Eye (tissue), 1 donor: ENCODE data around the gene NAGPA.
"Not testable (repeated sequence)": the region's sequence is repeated elsewhere in the genome, so short reads cannot be mapped to it uniquely, and the experiment has no call there.

Experiments
- DNase-seq: peaks from one replicate; pipeline ENCODE4 v3.0.0-alpha.2; 2015

Gene NAGPA

DNA sequence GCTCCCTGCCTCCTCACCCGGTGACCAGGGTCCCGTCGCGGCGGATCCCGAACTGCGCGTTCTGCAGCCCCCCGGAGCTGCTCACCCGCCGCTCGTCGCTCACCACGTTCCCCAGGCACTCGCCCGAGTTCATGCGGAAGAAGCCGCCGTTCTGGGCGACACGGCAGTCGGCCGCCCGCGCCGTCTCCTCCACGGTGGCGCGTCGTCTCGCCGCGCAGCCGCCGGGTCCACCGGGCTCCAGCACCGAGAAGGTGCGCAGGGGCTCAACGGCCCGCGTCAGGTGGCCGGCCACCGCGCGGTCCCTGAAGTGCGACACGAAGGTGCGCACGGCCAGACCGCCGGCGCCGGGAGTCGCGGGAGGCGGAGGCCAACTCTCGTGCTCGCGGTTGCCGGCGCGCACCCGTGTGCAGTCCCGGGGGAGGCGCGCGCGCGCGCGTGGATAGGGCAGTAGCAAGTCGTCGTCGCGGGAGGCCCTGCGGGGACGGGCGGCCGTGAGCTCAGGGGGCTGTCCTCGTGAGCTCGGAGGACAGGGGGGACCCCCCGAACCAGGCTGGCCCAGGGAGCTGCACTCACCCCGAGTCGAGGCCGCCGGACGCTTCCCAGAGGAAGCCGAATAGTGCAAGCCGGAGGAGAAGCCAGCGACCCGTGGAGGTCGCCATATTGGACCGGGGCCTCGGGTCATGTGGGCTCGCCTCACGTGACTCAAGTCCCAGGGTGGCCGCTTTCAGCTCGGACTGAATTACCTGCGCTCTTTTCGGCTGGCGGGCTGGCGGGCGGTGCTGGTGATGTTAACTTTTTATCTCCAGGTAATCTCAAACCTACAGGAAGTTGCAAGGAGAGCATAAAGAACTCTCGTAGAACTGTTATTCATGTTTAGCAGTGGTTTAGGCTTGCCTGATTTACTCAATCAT lies at the start of gene NAGPA:
TSS of gene NAGPA (minus strand) at position 680 of the 911 bp plus-strand sequence. CDS start at position 659, 21 bp downstream.
- DNase-seq, result peak; percentile 94

DNA sequence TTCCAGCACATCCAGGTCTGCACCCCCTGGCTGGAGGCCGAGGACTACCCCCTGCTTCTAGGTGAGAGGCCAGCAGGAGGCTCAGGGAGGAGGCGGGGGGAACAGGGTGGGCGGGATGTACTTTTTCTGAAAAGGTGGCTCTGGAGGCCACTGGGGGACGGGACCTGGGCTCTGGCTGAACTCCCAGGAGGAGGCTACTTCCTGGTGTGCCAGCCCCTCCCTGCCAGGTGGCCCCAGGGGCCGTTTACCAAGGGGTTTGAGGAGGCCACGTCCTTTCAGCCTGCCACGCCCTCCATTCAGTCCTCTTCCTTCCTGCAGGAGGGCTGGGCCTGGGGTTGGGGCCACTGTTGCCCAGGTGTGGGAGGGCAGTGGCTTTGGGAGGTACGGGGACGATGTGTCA lies 47.3 kb upstream of the NAGPA start:
- not testable (repeated sequence) for DNase-seq

DNA sequence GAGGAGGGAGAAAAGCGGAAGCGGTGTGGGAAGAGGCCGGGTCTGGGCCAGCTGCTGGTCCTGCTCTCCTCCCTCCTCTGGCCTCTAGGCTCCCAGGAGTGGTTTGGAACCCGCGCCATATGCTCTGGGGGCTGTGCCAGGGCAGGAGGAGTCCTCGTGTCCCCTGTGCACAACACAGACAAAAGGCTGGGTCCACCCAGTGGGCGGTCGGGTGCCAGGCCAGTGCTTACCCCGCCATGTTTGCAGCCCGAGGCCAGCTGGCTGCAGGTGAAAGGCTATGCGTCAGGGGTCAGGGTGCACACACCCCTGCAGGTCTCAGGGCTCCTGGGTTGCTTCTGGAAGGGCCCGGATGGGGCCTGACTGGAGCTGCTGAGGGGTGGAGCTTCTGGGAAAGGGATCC lies 46.7 kb upstream of the NAGPA start:
- DNase-seq, result not testable (repeated sequence)

- DNase-seq, result no peak
Observed at GRCh38 chr16:5078626-5079025, 44.9 kb upstream of the NAGPA start.

DNA sequence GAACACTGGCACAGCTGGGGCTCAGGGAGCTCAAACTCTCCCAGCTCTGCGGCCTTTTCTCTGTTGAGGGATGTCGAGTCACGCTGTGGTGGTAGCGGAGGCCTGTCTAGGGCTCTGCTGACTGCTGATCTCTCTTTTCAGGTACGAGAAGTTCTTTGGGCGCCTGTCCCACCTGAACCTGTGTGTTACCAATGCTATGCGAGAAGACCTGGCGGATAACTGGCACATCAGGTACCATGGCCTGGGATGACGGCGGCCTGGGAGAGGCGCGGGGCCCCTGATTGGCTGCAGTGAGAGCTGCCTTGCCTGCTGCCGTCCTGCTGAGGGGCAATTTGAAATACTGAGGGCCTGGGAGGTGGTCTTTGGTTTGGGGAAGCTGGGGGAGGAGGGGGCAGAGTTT lies 43.6 kb upstream of the NAGPA start:
- no peak for DNase-seq

GRCh38 chr16:5075637-5076036 lies 41.9 kb upstream of the NAGPA start:
- DNase-seq, result no peak

DNA sequence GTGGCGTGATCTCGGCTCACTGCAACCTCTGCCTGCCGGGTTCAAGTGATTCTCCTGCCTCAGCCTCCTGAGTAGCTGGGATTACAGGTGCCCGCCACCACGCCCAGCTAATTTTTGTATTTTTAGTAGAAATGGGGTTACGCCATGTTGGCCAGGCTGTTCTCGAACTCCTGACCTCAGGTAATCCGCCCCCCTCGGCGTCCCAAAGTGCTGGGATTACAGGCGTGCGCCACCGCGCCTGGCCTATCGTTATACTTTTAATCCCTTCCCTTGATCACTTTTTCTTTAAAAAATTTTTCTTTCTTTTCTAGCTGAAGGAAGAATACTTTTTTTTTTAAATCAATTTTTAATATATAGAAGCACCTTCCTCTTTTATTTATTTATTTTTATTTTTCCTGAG lies 40.0 kb upstream of the NAGPA start:
- DNase-seq, result not testable (repeated sequence)

GRCh38 chr16:5073279-5073629 lies 39.5 kb upstream of the NAGPA start:
- no peak for DNase-seq

- DNase-seq, result no peak
Observed at GRCh38 chr16:5072334-5073278, 38.9 kb upstream of the NAGPA start.

DNA sequence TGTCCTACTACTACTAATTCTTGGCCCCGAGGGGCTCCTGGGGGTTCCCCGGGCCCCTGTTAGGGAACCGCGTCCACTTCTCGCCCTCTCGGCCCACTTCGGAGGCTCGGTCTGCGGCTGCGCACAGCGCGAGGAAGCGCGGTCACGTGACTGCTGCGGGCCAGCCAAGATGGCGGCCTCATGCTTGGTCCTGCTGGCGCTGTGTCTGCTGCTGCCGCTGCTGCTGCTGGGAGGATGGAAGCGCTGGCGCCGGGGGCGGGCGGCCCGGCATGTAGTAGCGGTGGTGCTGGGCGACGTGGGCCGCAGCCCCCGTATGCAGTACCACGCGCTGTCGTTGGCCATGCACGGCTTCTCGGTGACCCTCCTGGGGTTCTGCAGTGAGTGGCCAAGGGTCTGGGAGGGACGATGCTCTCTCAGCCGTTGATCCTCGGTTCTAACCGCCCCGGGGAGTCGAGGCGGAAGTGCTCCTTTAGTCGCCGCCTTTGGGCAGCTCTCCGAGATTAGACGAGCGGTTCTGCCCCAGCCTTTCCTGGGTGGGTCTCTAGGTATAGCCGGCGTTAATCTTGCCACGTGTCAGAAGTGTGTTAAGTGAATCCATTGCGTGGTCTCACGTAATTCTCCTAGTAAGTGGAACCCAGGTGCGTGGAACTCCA lies 38.1 kb upstream of the NAGPA start, which contains the start of gene ALG1:
TSS of gene ALG1 (plus strand) at position 163 of the 653 bp plus-strand sequence. CDS start at position 170, 7 bp downstream.
- peak; percentile 96 for DNase-seq

- no peak for DNase-seq
Observed at GRCh38 chr16:5071341-5071680, 37.6 kb upstream of the NAGPA start.

DNA sequence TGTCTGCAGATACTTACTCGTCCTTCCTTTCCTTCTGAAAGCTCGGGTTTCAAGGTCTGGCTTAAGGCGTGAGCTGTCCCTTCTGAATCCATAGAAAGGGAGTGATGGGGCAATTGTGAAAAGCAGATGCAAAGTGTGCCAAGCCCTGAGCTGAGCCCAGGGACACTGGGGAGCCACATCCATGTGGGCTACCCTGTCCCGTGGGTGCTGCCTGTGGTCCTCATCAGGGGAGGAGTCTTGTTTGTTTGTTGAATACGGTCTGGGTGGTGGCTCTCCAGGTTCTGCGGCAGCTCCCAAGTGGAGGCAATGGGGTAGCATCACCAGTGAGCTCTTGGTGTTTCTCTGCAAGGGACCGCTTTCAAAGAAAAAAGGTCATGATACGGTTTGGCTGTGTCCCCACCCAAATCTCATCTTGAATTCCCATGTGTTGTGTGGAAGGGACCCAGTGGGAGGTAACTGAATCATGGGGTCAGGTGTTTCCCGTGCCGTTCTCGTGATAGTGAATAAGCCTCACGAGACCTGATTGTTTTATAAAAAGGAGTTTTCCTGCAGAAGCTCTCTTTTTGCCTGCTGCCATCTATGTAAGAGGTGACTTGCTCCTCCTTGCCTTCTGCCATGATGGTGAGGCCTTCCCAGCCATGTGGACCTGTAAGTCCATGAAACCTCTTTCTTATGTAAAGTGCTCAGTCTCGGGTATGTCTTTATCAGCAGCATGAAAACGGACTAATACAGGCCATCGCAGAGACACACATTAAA lies 36.9 kb upstream of the NAGPA start:
- DNase-seq, result no peak

DNA sequence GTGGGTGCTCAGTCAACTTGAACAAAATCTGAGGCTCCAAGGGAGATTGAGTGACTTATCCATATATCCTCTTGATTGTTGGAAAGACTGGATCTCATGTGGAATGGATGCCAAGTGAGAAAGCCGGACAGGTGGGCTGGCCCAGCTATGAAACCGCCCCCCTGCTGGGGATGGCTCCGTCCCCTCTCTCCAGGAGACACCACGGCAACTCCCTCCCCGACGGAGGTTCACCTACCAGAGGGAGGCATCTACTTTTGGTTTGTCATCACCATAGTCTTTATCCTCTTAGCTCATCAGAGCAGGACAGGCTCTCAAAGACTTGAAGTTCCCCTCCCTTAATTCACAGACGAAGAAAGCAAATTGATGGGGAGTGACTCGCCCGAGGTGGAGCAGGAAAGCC lies 36.1 kb upstream of the NAGPA start:
- DNase-seq, result no peak

GRCh38 chr16:5069048-5069447 lies 35.3 kb upstream of the NAGPA start:
- no peak for DNase-seq

DNA sequence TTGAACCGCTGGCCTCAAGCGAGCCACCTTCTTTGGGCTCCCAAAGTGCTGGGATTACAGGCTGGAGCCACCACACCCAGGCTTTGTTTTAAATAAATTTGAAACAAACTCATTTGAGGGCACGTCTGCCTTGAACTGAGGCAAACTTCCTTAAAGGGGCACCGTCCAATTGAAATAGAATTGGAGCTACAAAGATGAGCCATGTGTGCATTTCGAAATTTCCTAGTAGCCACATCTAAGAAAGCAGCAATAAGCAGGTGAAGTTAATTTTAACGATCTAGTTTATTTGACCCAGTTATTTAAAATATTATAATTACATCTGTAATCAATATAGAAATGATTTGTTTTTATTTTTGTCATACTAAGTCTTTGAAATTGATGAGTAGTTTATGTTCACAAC lies 32.8 kb upstream of the NAGPA start:
- DNase-seq, result no peak

GRCh38 chr16:5065813-5066212 lies 32.1 kb upstream of the NAGPA start, which contains the start of gene C16orf89:
Gene C16orf89 (minus strand): TSS chr16:5065956. CDS start chr16:5065908, 48 bp downstream.
- no peak for DNase-seq

GRCh38 chr16:5065326-5065725 lies 31.6 kb upstream of the NAGPA start:
- DNase-seq, result no peak

- peak; percentile 43 for DNase-seq
Observed at GRCh38 chr16:5064915-5065314, 31.2 kb upstream of the NAGPA start.

DNA sequence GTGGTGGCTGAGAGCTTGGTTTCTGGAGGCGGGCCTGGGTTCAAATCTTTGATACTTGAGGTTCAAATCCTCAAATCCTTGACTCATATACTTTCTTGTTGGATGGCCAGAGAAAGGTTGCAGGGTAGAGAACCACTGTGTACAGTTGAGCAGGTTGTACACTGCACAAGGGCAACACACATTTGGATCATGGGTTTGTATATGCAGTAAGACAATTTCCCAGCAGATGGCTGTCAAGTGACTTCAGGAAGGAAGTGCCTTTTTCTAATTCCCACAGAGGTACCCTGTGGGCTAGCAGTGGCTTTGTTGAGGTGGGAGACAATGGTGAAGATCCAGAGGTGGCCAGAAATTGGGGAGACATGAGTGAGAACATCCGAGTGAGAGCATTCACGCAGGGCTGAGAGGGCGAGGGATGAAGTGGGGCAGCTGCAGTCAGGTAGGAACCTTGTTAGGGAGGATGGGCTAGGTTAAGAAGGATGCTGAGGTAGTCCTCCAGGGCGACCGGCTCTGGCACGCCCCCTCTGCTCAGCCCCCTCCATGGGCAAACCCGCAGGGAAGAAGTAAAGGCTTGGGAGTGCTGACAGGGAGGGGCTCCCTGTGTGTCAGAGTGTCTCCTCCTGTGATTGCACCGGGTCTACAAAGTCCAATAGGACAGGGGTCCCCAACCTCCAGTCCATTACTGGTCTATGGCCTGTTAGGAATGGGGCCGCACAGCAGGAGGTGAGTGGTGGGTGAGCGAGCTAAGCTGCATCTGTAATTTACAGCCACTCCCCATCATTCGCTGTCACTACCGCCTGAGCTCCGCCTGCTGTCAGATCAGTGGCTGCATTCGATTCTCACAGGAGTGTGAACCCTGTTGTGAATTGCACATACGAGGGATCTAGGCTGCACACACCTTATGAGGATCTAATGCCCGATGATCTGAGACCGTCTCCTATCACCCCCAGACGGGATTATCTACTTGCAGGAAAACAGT lies 29.3 kb upstream of the NAGPA start:
- no peak for DNase-seq

- DNase-seq, result no peak
Observed at GRCh38 chr16:5062051-5062450, 28.3 kb upstream of the NAGPA start.

- no peak for DNase-seq
Observed at GRCh38 chr16:5060073-5060641, 26.4 kb upstream of the NAGPA start.
